Stimulated activated naive CD4-positive, alpha-beta T cell treated with Interleukin-2 at 50 U/mL for 16 hours (primary cell): Measurements from ENCODE around the gene GAB2.
"Not testable (repeated sequence)": the region's sequence is repeated elsewhere in the genome, so short reads cannot be mapped to it uniquely, and the experiment has no call there.

Source experiments
- DNase-seq: peaks from one replicate; lab custom pipeline; 2025; lab: John Stamatoyannopoulos, UW

GAB2 gene

GRCh38 chr11:78181185-78181584 lies 236.4 kb downstream of the GAB2 start:
- no peak for DNase-seq

GRCh38 chr11:78180751-78181150 lies 236.9 kb downstream of the GAB2 start:
- no peak for DNase-seq

DNA sequence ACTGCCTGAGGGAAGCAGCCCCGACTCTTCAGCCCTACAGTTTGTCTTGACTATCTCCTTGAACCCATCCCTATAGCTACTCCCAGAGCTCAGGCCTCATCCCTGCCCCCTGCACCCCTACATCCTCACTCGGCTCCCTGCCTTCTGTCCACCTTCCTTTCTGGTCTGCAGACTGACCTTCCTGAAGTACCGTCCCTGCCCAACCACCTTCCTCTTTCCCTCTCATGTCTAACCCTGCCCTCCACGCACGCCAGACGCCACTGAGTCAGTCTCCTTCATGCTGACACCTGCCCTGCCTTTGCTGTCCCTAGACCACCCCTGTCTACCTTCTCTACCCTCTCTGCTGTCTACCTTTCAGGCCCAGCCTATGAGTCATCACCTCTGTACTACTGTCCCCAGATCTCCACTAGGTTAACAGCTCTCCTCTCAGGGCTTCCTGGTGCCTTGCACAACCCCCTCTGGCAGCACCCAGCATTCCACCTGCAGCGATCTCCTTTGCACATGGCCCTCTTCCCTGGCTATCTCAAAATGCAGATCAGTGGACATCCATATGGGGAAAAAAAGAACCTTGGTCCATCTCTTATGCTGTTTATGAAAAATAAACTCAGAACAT lies 238.1 kb downstream of the GAB2 start:
- DNase-seq: no peak

DNA sequence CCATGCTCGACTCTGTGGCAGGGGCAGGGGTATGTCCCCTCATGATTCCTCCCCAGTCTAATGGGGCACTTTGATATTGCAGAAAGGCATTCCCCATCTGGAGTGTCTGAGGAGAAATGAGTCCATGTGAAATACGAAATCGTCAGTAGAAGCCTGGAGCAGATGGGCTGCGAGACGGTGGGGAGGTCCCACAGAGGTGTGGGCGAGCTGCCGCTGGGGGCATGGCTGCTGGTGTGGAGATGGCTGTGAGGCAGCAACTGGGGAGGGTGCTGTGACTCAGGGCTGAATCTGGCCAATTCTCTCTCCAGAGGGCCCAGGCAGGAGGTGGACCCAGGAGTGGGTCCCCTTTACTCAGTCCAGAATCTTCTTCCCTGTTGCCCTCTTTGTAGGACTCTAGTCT lies 240.4 kb downstream of the GAB2 start:
- DNase-seq: no peak

DNA sequence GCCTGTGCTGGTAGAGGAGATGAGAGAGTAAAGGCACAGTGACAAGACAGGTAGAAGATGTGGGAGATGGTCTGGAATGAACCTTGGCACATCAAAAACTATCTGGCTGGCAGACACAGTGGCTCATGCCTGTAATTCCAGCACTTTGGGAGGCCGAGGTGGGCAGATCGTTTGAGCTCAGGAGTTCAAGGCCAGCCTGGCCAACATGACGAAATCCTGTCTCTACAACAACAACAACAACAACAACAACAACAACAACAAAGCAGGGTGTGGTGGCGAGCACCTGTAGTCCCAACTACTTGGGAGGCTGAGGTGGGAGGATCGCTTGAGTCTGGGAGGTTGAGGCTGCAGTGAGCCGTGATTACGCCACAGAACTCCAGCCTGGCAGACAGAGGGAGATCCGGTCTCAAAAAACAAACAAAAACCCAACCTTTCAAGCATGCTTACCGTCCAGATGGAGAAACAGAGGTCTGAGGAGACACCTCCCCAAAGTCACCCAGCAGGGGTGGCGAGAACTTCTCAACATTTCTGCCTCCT lies 240.9 kb downstream of the GAB2 start:
- no peak for DNase-seq

DNA sequence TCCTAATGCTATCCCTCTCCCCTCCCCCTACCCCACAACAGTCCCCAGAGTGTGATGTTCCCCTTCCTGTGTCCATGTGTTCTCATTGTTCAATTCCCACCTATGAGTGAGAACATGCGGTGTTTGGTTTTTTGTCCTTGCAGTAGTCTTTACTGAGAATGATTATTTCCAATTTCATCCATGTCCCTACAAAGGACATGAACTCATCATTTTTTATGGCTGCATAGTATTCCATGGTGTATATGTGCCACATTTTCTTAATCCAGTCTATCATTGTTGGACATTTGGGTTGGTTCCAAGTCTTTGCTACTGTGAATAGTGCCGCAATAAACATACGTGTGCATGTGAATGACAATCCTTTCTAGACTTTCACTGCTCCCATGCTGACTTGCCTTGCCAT lies 241.8 kb downstream of the GAB2 start:
- not testable (repeated sequence) for DNase-seq

DNA sequence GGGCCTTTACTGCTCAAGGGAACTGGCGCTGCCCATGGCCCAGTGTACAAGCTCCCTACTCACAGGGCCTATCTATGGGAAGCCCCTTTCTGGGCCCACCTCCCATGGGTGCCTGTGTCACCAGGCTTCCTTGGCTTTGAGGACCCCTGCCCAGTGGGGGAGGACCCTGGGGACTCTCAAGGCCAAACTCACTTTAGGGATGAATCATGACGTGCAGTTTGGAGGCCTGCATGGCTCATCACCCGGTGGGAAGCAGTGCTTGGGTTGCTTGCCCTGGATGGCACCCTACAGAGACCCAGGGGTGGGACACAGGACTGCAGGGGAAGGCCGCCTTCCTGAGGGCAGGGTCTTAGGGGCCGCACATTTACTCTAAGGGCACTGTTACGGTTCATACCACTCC lies 245.7 kb downstream of the GAB2 start:
- DNase-seq: no peak

DNA sequence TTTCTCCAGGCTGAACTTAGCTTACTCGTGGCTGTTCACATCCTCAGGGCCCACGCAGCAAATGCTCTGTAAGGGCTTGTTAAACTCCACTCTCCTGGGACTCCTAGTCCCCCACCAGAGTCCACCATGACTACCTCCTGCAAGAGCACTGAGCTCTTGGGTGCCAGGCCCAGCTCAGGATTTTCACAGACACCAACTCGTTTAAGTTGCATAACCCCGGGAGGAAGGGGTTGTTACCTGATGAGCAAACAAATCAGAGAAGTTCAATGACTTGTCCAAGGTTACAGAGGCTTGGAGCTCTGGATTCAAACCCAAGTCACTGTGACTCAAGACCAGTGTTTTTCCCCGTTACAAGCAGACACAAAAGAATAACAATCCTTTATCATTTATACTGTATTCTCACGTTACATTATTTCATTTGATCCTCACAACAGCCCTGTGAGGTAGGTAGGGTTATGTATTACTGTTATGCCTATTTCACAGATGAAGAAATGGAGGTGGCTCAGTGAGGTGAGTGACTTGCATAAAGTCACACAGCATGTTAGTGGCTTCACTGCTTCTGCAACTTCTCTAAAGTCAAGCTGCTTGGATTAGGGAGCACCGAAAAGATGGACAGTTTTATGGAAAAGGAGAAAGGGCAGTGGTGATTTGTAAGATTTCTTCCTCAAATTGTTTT lies 246.6 kb downstream of the GAB2 start:
- no peak for DNase-seq

- DNase-seq: no peak
These were observed 247.2 kb downstream of the GAB2 start for GRCh38 chr11:78170413-78170812.

- DNase-seq: no peak
These were observed 248.8 kb downstream of the GAB2 start for GRCh38 chr11:78168539-78169477.

- DNase-seq: no peak
These were observed 250.7 kb downstream of the GAB2 start for GRCh38 chr11:78166855-78167469.
